ENCODE results near the gene GADL1.
A peak's percentile ranks its signal among the peaks of the same experiment; 100 is the strongest.

GADL1 gene

DNA sequence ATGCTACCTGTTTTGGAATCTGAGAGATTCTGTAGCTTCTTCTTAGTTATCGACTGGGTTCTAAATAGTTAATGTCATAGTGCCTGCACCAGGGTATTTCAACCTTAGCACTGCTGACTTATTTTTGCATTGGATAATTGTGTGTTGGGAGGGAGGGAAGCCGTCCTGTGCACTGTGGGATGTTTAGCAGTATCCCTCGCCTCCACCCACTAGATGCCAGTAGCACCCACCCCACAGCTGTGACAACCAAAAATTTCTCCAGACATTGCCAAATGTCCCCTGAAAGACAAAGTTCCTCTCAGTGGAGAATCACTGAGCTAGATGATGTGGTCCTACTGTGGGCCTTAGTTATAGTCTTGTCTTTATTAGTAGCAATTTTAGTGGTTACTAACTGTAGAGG, 199.8 kb downstream of the GADL1 start:
- no peak for DNase-seq (ENCODE audit: low spot score)

DNA sequence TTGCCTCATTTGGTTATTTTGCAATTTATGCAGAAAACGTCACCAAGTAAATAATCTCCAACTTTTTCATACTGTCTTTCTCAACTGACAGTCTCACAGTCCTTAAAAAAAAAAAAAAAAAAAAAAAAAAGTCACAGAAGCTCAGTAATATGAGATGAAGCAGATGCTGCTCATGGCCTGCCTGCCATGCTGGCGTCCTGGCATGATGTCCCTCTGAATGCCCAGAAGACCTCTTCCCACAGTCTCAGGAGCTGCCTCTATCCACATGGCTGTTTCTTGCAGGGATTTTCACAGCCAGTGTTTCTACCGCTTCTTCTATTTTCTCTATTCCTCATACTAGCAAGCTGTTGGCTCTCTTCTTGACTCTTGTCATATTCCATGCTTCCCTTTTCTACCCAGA, 200.3 kb downstream of the GADL1 start:
- no peak for DNase-seq (ENCODE audit: low spot score)

DNA sequence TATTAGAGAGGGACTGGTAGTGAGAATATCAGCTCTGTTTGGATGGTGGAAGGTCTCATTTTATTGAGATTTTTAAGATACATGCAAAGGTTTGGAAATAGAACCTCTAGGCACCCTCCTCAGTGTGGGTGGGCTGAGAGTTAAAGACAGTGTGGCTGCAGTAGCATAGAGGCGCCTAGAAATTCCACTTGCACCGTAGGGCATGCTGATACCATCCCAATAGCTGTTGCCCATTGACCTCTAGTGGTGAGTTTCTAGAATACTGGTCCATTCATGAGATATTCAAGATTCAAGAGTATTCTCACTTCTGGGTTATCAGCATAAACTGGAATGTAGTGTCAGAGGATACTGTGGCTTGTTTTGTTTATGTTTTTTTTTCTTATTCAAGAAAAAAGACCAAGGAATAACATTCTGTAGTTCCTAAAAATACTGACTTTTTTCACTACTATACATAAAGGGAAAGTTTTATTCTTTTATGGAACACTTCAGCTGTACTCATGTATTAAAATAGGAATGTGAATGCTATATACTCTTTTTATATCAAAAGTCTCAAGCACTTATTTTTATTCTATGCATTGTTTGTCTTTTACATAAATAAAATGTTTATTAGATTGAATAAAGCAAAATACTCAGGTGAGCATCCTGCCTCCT, 200.9 kb downstream of the GADL1 start:
- DNase-seq (ENCODE audit: low spot score): peak; percentile 66

DNA sequence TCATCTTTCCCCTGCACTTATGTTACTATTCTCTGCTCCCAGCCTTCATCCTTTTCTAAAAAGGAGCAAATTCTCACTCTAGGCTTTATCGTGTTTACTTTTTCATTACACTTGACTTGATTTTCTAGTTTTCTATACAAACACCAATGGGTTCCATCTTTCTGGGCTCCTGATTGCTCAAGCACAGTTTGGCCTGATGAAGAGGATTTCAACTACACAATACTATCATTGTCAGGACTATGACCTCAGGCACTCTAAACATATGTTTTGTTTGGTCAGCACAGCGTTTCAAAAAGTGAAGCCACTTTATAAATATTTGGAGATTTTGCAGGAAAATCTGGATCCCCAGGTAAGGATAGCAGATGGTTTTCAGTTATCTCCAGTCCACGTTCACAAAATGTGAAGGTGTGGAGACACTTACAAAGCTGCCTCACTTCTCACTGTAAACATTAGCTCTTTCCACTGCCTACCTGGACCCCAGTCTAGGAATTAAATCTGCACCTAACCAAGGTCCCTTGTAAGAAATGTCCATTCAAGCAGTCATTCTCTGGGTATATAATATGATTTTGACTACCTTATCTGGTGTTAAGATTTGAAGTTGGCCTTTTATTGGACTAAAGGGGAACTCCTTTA, 201.8 kb downstream of the GADL1 start:
- DNase-seq (ENCODE audit: low spot score): no peak

DNA sequence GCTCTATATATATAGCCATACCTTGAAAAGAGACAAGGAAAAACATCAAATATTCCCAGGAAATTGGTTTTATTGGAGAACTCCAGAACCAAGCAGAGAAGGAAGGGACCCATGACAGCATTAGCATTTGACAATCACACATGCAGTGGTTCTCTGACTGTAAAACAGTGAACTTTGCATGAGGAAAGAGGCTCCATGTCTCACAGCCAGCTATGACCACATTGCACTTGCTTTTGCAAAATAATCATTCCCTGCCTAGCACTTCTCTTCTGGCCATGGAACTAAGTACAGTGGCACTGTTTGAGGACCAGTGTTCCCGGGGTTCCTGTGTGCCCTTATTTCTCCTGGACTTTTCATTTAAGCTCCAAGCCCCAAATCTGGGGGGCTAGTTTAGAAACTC, 202.5 kb downstream of the GADL1 start:
- DNase-seq (ENCODE audit: low spot score): no peak

DNA sequence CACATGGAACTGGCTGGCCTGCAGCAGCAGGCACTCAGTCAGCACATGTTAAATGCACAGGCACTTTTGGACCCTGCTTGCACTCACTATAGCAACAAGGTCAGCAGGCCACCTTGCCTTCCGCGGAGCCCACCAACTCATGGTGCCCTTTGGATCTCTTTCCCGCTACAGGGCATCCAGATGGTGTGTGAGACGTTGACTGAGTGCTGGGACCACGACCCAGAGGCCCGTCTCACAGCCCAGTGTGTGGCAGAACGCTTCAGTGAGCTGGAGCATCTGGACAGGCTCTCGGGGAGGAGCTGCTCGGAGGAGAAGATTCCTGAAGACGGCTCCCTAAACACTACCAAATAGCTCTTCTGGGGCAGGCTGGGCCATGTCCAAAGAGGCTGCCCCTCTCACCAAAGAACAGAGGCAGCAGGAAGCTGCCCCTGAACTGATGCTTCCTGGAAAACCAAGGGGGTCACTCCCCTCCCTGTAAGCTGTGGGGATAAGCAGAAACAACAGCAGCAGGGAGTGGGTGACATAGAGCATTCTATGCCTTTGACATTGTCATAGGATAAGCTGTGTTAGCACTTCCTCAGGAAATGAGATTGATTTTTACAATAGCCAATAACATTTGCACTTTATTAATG, 203.1 kb downstream of the GADL1 start:
- no peak for DNase-seq (ENCODE audit: low spot score)

DNA sequence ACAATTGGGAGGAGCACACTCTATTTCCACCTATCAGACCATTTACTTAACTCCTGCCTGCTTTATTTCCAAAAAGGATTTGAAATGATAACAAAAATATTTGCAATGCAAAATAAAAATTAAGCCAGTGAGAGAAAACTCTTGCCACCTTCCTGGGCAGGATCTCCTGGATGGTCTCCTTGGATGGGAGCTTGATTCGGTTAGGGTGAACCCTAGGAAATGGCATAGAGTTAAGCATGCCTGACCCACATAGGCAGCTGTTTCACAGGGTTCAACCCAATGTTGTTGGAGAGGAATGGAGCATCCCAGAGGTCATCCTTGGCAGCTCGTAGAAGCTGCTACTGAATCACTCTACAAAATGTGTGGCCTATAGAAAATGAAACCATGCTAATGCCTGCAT, 204.3 kb downstream of the GADL1 start:
- DNase-seq (ENCODE audit: low spot score): no peak

DNA sequence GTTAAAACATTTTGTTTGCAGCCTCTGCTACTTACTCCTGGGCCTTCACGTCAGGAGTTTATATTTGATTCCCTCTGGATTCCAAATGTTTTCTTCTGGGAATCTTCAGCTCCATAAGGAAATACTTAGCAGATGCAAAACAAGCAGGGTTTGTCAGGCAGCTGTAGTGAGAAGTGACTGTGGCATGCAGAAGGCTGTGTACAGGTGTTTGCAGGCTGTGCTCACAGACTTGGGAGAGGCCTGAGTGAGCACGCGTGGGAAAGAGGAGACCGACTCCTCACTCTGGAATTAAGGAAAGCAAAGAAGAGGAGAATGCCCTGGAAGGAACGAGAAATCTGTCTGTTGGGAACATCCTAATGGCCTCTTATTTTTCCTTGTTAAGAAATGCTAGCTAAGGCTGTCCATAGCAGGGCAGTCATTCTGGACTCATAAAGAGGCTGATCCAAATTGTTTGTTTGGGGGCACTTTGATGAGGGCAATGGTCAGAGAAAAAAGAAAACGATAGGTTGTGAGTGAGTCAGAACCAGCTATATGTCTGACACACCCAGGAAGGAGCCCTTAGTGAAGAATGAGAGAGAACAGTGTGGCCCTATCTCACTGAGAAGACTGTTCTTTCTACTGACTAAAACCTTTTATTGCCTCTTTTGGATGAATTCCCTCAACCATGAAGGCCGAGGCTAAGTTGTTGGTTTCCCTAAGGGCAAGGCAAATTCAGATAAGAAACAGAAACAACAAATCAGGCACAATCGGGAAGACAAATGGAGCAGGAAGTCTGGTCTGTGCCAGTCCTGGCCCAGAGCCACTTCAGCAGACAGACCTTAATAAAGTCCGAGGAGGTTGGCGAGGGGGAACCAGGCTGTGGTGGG, 205.5 kb downstream of the GADL1 start:
- peak; percentile 48 for DNase-seq (ENCODE audit: low spot score)

DNA sequence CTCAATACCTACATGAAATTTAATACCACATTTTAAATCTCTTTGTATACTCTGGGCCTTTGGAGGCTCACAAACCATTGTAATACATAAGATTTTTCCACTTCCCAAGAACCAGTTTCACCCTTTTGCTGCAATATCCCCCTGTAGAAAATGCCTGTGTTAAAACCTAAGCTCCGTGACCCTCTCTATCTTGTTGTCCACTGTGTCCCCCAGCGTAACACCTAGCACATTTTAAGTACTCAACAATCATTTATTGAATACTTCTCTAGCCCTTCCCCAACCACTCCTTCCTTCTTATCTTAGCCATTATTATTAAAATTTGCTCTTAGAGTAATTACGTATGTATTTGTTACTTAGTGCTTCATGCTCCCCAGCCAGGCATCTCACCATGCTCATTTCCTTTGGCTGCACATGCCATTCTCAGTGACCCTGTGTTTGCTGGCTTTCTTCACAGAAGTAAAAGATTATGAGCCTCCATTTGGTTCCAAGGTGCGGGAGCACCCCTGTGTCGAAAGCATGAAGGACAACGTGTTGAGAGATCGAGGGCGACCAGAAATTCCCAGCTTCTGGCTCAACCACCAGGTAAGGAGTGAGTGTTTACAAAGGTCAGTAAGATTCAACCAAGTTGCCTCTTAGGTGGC, 206.4 kb downstream of the GADL1 start:
- DNase-seq (ENCODE audit: low spot score): no peak

DNA sequence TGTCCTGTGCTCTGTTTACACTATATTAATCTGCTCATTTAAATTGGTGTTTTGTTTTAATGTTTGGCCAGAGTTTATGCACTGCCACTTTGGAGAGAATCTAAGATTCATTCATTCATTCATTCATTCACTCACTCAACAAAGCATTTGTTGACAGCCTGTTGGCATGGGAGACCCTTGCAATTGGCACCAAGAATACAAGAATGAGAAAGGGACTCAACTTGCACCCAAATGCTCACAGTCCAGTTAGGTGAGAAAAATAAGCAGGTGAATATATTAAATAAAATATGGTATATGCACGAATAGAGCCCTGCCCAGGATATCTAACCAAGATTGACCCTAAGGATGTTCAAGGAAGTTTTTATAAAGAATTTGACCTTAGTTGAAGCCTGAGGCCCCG, 207.7 kb downstream of the GADL1 start:
- DNase-seq (ENCODE audit: low spot score): no peak

DNA sequence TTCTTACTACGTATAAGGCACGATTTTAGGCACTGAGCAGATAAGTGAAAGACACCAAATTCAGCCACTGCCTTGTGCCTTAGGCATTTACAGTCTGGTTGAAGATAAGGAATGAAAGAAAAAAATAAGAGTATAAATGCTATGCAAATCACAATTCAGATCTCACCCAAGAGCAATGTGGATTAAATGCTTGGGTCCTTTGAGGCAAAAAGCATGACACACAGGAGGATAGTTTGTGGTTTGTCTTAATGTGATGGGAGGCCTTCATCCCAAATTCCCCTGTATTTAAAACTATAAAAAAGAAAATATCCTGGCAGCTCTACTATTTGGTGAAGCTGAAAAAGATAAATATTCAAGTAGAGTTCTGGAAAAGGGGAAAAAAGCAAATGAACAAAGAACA, 208.3 kb downstream of the GADL1 start:
- no peak for DNase-seq (ENCODE audit: low spot score)

DNA sequence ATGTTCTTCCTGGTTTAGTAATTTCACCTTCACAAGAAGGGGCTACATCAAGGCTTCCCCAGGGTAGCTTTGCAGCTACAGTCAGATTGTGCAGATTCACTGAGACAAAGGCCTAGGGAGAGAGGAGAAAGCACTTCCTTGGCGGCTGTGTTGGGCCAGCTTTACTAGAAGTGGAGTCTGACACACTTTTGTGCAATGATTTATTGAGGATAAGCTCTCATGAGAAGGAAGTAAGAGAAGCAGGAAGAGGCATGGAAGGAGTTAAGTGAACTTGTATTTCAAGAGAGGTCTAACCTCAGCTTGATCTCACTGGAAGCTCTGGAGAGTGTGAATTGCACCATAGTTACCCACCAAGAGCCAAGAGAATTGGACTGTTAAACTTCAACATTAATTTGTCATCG, 209.2 kb downstream of the GADL1 start:
- peak; percentile 69 for DNase-seq (ENCODE audit: low spot score)

DNA sequence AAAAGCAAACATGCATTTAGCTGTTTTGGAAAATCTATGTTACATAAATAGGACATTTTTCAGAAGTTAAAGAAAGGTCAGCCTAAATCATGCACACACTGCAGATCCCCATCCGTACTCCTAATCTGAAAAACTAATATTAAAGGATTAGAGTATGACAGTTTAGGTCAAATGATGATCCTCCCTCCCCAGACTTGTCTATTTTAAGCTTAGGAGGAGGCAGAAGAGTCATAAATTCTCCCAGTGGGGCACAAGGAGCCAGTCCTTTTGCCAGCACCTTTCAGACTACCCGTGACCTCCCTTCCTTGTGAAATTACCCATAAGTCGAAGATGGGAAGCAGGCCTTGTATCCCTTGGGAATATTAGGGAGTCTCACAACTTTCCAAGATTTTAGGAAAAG, 210.1 kb downstream of the GADL1 start:
- no peak for DNase-seq (ENCODE audit: low spot score)

DNA sequence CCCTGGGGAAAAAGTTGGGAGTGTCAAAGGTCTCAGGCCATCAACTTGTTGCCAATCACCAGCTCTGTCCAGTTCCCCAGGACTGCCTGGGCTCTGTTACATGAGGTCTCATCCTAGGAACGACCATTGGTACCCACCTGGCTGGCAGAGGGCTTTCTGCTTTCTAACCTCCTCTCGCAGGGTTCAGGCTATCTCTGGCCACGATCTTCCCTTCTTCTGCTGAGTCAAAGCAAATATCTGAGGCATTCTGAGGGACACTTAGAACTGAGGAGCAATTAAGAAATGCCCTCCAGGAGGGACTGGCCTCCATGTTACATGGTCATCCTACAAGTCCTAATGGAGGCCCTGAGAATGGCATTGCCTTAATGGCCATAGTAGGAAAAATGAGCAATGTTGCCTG, 210.7 kb downstream of the GADL1 start:
- no peak for DNase-seq (ENCODE audit: low spot score)

DNA sequence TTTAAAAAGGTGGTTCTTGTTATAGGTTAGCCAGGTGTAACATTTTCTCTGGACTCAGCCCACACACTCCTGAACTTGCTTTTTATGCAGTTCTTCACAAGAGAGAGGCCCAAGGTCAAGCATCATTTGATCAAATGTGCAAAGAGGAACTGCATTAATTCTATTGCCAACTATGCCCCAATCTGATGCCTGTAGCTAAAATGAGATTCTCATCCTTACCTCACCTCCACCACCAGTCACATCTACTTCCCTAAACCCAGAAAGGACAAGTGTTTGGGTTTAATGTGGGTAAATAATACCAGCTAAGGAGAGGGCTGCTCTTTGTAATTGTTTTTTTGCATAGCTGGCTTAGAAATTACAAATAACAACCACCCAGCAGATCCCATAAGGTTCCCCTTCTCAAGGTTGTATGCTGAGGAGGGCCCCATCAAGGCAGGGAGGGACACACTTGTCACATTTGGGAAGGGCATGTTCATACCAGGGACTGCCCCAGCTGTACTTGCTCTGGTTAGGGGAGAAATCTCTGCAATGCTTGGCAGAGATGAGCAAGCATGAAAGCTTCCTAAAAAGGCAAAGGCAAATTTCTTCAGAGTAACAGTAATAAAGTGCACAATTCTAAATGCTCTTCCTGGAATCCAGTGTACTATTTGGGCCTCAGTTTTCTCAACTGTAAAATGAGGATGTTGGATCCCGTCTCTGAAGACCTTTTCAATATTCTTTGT, 211.9 kb downstream of the GADL1 start:
- DNase-seq (ENCODE audit: low spot score): peak; percentile 50

DNA sequence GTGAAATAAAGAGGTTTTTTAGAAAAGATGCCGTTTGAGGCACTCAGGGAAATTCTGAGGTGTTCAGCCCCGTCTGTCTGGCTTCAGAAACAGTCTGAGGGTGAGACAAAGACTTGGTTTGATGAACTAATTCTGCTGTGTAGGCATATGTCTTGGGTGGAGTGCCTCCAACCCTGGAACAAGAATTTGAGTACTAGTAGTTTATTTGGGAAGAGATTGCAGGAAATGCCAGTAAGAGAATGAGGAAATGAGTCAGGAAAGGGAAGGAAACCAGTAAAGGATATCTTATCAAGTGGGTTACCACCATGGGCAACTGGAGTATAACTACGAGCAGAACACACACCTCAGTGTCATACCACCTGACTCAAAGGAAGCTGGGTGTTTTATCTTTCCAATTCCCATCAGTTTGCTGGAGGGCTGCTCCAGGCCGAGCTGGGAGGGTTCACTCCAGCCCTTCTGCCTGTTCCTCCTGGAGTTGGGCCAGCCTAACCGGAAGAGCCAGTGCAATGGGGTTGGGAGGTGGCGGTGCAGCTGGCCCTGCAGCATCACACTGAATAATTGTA, 212.7 kb downstream of the GADL1 start:
- DNase-seq (ENCODE audit: low spot score): no peak

DNA sequence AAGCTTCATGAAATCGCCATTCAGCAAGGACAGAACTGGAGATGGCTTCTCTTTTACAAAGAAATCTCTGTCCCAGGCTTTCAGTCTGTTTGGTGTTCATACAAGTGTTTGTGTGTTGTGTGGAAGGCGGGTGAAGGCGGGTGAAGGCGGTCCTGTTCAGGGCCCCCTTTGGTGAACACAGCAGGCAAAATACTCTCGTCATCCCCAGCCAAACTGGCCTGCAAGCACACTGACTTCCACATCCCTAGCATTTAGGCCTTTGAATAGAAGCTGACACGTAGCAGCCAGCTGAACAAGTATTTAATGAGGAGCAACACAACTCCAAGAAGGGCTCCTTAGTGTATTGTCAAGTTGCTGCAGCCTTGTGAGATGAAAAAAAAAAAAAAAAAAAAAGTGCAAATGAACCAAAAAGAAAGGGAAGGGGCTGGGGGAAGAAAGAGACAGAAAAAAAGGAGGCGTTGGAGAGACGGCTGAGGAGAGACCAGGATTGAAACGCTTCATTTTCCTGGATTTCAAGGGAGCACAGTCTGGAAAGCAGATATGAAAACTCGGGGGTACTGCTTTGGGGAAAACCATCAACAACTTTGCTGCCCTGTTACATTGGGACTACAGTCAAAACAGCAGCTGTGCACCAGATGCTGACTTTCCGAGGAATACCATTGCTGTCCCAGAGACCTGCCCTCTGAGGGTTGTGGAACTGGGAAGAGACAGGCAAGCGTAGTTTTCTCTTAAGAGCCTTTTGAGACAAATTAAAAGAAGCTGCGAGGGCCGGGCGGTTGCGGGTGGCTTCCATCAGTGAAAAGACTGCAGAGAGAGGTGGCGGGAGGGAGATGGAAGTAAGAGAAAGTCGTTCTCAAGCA, 213.4 kb downstream of the GADL1 start:
- DNase-seq (ENCODE audit: low spot score): no peak

DNA sequence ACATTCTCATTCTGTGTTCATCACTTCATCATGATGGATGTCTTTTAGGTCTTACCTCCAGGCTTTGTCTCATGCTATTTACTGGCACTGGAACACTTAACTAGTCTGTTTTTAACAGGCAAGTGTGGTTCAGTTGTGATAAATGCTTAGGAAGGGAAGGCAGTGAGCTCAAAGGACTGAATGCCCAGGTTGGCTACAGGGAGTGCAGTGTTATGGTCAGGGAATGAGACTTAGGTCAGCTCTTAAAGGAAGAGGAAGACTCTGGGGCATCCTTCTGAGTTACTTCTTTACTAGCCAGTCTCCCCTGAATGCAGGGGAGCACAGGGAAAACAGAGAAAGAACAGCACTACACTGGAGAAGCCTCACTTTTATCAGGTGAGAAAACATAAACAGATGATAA, 215.4 kb downstream of the GADL1 start:
- no peak for DNase-seq (ENCODE audit: low spot score)

DNA sequence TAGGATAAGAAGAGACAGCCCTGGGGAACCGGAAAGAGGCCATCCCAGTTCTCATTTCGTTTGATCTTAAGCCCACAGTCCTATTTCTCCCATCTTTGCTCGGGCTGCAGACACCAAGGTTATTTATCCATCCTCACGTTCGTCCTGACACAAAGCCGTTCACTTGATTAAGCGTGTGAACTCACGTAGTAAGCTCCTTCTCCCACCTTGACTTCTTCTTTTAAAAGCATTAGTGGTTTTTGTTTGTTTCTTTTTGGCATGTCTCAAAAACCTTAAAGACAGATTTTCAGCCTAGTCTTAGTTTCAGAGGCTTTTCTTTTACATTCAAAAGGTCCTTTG, 217.1 kb downstream of the GADL1 start:
- DNase-seq (ENCODE audit: low spot score): no peak

Measured in activated CD4-positive, alpha-beta T cell treated with anti-CD3 and anti-CD28 coated beads, Interleukin-2, Interleukin-4, amounts not matched to agents 100 ng/mL and 50 ng/mL, durations not matched to agents 16 hours and 8 hours (primary cell).